ENCODE measurements around the gene EEF2KMT. TPM values are rescaled to one million over a fixed set of nuclear protein-coding genes. Genes with fewer than 3 reads are reported as not detected.
"Not testable (repeated sequence)": the region's sequence is repeated elsewhere in the genome, so short reads cannot be mapped to it uniquely, and the experiment has no call there.

The EEF2KMT gene
- total RNA-seq, 4 donors from 2014 or later, result 6.3 to 15.8 (median 8.8) TPM

DNA sequence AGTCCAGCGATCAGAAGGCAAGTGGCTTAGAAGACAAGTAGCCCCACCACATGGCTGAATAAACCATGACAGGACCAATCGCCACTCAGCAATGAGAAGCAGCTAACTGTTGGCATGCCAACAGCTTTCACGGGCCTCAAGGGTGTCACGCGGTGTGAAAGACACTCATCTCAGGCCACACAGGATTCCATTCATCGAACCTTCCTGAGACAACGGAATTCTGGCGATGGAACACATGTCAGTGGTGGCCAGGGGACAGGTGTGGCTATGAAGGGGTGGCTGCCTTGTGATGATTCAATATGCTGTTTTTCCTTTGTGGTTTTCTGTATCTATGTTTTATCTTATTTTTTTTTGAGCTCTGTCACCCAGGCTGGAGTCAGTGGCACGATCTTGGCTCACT is 7.0 kb downstream of the EEF2KMT start:
- WGBS, 2 donors, result 88 to 91% methylated on average over 7 to 8 of the region's 9 CpGs
- DNase-seq; H3K27me3 ChIP-seq; H3K9me3 ChIP-seq; H3K4me1 ChIP-seq; H3K27ac ChIP-seq; intact Hi-C loops (cut with DNase I); H3K4me3 ChIP-seq: not testable (repeated sequence)
- peaks cover 0 to 45% (median 5%) of the 10 kb centered on the region in 3 donors for H3K36me3 ChIP-seq

DNA sequence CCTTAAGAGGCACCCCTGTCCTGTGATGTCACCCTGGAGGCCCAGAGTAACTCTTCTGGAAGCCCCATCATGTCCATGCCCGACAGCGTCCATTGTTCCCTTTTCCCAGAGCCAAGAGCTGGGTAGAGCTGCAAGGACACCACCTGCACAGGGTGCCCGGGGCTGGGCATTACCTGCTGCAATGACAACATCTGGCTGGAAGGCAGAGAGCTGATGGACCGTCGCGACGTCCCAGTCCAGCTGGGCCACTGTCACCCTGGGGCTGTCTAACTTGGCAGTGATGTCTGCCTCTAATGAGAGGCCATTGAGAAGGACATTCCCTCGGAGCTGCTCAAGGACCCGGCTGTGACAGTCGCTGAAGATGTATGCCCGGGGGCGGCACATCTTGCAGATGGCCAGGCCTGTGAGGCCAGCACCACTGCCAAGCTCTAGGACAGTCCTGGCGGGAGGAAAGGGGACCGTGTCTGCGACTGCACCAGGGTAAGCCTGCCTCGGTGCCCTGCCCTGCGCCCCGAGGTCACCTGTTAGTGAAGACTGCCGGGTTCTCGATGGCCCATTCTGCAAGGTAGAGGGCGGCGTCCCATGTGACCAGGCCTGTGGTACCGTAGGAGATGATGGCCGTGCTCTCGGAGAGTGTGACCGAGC is 7.6 kb downstream of the EEF2KMT start:
- intact Hi-C loops (cut with DNase I); H3K4me3 ChIP-seq; H3K27ac ChIP-seq; H3K4me1 ChIP-seq; DNase-seq; H3K9me3 ChIP-seq; H3K27me3 ChIP-seq: not testable (repeated sequence)
- 86% methylated on average over 14 of the region's 26 CpGs; no CpG with 5 or more reads in 1 of the 2 donors for WGBS, 2 donors
- H3K36me3 ChIP-seq, result peaks cover 0 to 50% (median 5%) of the 10 kb centered on the region in 3 donors

DNA sequence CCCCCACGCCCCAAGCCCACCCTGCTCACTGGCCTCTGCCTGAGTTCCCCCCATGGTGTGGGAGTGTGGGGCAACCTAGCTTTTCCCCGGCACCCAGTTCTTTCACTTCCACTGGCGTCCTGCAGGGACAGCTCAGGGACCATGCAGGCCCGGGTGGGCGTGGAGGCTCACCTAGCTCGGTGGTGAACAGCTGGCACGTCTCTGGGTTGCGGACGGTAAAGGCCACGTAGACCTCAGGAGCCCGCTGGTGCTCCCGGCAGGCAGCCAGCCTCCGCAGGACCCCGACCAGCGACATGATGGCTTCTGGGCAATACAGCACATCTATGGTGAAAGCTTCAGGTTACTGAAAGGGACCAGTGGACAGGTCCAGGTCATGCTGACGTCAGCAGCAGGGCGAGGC is 8.7 kb downstream of the EEF2KMT start:
- H3K4me1 ChIP-seq; H3K27ac ChIP-seq; DNase-seq; intact Hi-C loops (cut with DNase I); H3K9me3 ChIP-seq; H3K4me3 ChIP-seq; H3K27me3 ChIP-seq: not testable (repeated sequence)
- peaks cover 0 to 59% (median 5%) of the 10 kb centered on the region in 3 donors for H3K36me3 ChIP-seq
- WGBS, 2 donors, result 79 to 84% methylated on average over 2 to 5 of the region's 17 CpGs

DNA sequence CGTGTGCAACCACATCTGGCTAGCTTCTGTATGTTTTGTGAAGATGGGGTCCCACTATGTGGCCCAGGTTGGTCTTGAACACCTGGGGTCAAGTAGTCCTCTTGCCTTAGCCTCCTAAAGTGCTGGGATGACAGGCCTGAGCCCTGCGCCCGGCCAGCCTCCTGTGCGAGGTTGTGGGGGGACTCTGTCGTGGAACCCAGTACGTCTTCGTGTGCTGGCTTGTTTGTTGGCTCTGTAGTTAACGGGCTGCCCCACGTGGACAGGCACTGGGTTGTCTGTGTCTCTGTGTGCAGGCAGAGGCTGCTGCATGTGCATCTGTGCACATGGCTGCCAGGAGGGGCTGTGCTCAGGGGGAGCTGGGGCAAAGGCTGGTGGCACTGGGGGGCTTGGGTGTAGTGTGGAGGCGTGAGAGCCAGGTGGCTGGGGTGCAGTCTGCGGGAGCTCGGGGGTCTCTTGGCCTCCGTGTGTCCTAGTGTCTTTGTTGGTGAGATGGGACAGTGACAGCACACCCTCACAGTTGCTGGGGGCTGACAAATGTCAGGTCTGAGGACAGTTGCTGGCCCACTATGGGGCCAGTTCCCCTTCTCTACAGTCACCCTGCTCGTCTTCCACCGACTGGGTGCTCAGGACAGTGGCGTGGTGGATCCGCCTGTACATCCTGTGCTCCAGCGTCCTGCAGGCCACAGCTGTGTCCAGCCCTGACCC is 9.4 kb downstream of the EEF2KMT start:
- H3K4me3 ChIP-seq; intact Hi-C loops (cut with DNase I); H3K9me3 ChIP-seq; H3K4me1 ChIP-seq; H3K27me3 ChIP-seq; H3K27ac ChIP-seq; DNase-seq: not testable (repeated sequence)
- WGBS, 2 donors, result 66 to 87% methylated on average over 12 of the region's 18 CpGs
- H3K36me3 ChIP-seq, result peaks cover 0 to 66% (median 5%) of the 10 kb centered on the region in 3 donors

DNA sequence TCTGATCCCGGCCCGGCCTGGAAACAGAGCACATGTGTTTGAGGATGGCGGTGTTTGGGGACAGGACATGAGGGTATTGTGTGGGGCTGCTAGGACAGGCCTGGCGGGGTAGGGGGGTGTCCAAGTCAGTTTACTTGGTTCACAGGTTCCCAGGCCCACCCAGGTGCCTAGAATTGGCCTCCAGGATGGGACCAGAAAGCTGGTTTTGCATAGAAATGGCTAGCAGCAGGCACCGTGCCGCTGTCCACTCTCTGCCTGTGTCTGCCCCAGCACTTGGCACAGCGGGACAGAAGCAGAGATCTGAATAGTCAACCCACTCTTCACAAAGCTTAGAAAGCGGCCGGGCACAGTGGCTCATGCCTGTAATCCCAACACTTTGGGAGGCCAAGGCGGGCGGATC is 11.9 kb downstream of the EEF2KMT start:
- 88 to 93% methylated on average over 5 to 11 of the region's 11 CpGs for WGBS, 2 donors
- peaks cover 0 to 87% (median 5%) of the 10 kb centered on the region in 3 donors for H3K36me3 ChIP-seq

DNA sequence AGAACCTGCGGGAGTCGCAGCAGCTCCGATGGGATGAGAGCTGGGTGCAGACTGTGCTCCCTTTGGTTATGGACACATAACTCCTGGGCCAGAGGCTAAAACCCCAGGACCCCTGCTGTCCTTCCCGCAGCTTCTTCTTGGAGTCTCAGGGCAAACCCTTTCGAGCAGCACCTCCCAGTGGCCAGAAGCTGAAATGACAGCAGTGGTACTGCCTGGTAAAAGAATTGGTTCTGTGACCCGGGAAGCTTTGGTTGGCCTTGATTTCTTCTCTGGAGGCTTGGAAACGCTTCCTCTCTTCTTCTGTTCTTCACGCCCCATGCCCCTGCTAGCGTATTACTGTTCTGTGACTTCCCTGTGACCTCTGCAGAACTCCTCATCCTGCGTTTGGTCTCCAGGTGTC is 12.8 kb downstream of the EEF2KMT start:
- H3K27me3 ChIP-seq; H3K4me3 ChIP-seq; H3K27ac ChIP-seq; intact Hi-C loops (cut with DNase I); H3K4me1 ChIP-seq; DNase-seq; H3K9me3 ChIP-seq: not testable (repeated sequence)
- WGBS, 2 donors, result 60 to 71% methylated on average over 10 of the region's 10 CpGs
- peaks cover 0 to 87% (median 0%) of the 10 kb centered on the region in 3 donors for H3K36me3 ChIP-seq
- TF ChIP-seq, protein P1, sequence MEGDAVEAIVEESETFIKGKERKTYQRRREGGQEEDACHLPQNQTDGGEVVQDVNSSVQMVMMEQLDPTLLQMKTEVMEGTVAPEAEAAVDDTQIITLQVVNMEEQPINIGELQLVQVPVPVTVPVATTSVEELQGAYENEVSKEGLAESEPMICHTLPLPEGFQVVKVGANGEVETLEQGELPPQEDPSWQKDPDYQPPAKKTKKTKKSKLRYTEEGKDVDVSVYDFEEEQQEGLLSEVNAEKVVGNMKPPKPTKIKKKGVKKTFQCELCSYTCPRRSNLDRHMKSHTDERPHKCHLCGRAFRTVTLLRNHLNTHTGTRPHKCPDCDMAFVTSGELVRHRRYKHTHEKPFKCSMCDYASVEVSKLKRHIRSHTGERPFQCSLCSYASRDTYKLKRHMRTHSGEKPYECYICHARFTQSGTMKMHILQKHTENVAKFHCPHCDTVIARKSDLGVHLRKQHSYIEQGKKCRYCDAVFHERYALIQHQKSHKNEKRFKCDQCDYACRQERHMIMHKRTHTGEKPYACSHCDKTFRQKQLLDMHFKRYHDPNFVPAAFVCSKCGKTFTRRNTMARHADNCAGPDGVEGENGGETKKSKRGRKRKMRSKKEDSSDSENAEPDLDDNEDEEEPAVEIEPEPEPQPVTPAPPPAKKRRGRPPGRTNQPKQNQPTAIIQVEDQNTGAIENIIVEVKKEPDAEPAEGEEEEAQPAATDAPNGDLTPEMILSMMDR (IDR thresholded peaks at IDR 0.05), result peak in 5 of 6 experiments; percentile 23 to 67 (median 57)

More for the DNA sequence above, 11.9 kb downstream of the EEF2KMT start:
- H3K4me1 ChIP-seq; intact Hi-C loops (cut with DNase I); H3K4me3 ChIP-seq; DNase-seq; H3K27ac ChIP-seq; H3K9me3 ChIP-seq; H3K27me3 ChIP-seq: not testable (repeated sequence)

DNA sequence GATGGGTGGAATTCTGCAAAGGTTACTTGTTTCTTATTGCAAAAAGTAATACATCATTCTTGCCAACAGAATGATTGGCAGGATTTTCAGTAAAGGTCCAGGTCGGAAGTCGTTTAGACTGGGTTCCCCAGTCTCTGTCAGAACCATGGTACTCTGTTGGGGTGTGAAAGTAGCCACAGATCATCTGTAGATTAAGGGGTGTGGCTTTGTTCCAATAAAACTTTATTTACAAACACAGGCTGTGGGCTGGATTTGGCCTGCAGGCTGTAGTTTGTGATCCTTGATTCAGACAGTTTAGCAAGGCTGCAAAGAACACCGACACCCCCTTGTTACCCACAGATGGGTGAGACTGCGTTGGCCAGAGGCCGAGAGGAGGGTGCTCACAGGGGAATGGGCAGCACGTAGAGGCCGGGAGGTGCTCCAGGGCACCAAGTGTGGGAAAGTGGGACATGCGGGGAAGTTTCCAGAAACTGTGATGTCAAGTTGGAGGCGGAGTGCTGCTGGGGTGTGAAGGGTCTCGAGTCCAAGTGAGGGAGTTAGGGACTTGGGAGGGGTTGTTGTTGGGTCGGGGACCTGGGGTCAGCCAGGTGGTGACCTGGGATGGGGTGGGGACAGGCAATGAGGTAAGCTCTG is 13.4 kb downstream of the EEF2KMT start:
- 75 to 80% methylated on average over 10 to 11 of the region's 11 CpGs for WGBS, 2 donors
- H3K36me3 ChIP-seq, result peaks cover 0 to 88% (median 0%) of the 10 kb centered on the region in 3 donors
- H3K27me3 ChIP-seq; H3K4me1 ChIP-seq; H3K27ac ChIP-seq; H3K9me3 ChIP-seq; DNase-seq; intact Hi-C loops (cut with DNase I); H3K4me3 ChIP-seq: not testable (repeated sequence)

DNA sequence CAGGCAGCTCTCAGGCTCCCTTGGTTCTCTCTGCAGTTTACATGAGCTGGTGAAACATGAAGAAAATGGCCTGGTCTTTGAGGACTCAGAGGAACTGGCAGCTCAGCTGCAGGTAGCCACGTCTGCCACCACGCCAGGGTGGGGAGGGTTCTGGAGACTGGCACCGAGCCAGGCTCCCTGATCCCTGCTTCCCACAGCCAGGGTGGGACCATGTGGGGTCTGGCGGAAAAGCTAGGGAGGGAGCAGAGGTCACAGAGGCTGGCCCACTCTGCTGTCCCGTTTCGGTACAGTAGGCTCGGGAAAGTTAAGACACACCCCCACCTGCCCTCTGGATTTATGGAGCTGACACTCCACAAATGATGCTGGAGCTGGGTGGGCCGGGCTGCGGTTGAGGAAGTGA is 13.9 kb downstream of the EEF2KMT start:
- H3K27ac ChIP-seq; intact Hi-C loops (cut with DNase I); H3K9me3 ChIP-seq; H3K4me3 ChIP-seq; DNase-seq; H3K27me3 ChIP-seq; H3K4me1 ChIP-seq: not testable (repeated sequence)
- H3K36me3 ChIP-seq, result peaks cover 0 to 89% (median 0%) of the 10 kb centered on the region in 3 donors
- 70% methylated on average over 3 of the region's 9 CpGs; no CpG with 5 or more reads in 1 of the 2 donors for WGBS, 2 donors

DNA sequence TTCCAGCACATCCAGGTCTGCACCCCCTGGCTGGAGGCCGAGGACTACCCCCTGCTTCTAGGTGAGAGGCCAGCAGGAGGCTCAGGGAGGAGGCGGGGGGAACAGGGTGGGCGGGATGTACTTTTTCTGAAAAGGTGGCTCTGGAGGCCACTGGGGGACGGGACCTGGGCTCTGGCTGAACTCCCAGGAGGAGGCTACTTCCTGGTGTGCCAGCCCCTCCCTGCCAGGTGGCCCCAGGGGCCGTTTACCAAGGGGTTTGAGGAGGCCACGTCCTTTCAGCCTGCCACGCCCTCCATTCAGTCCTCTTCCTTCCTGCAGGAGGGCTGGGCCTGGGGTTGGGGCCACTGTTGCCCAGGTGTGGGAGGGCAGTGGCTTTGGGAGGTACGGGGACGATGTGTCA is 16.6 kb downstream of the EEF2KMT start:
- H3K4me1 ChIP-seq; H3K27me3 ChIP-seq; H3K27ac ChIP-seq; intact Hi-C loops (cut with DNase I); DNase-seq; H3K9me3 ChIP-seq; H3K4me3 ChIP-seq: not testable (repeated sequence)
- peaks cover 0 to 95% (median 0%) of the 10 kb centered on the region in 3 donors for H3K36me3 ChIP-seq
- 0 to 53% methylated on average over 1 to 5 of the region's 9 CpGs for WGBS, 2 donors

DNA sequence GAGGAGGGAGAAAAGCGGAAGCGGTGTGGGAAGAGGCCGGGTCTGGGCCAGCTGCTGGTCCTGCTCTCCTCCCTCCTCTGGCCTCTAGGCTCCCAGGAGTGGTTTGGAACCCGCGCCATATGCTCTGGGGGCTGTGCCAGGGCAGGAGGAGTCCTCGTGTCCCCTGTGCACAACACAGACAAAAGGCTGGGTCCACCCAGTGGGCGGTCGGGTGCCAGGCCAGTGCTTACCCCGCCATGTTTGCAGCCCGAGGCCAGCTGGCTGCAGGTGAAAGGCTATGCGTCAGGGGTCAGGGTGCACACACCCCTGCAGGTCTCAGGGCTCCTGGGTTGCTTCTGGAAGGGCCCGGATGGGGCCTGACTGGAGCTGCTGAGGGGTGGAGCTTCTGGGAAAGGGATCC is 17.1 kb downstream of the EEF2KMT start:
- H3K27ac ChIP-seq; H3K4me3 ChIP-seq; H3K27me3 ChIP-seq; H3K9me3 ChIP-seq; DNase-seq; H3K4me1 ChIP-seq; intact Hi-C loops (cut with DNase I): not testable (repeated sequence)
- 80 to 100% methylated on average over 1 to 2 of the region's 12 CpGs for WGBS, 2 donors
- peaks cover 0 to 95% (median 0%) of the 10 kb centered on the region in 3 donors for H3K36me3 ChIP-seq
